SK-N-MC (cell line): ENCODE data around the gene PHACTR3.

Source experiments
- EZH2 ChIP-seq: fragments of 200-600 bp; sonication (generic); IDR thresholded peaks from one replicate; pipeline ENCODE4 v1.6.1; 2017; ENCODE audit warnings: antibody characterized with exemption
- POLR2AphosphoS5 ChIP-seq: IDR thresholded peaks from 2 replicates; pipeline ENCODE4 v1.6.1; 2012; ENCODE audit warnings: mild to moderate bottlenecking, low read depth, low read length, borderline replicate concordance

DNA sequence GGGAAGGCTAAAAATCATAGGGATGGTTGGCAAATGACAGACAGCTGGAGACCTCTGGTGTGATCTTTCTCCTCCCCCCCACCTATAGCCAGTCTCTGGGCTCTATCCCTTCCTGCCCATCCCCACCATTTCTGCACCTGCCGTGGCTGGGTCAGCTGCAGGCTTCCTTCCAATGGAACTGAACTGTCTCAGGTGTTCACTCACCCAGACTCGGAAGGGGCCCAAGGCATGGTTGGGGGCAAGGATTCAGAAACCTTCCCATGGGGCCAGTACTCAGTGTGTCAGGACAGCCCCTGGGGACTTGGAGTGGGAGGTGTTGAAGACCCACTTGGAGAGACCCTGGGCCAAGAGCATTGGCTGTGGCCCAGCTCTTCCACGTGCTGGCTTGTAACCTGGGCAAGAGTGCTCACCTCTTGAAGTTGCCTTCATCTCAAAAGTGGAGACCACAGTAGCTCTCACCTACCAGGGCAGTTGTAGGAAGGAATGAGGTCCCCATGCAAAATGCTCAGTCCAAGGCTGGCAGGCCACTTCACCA lies 1.7 kb upstream of the PHACTR3 start:
- TF ChIP-seq EZH2 (no peak), POLR2AphosphoS5 (no peak)
